Measurements from ENCODE around the gene HDAC9. TPM values are rescaled to one million over a fixed set of nuclear protein-coding genes. Genes with fewer than 3 reads are reported as not detected.

HDAC9 gene
- total RNA-seq, 1 experiment from 2014 or later, result 4.3 TPM

DNA sequence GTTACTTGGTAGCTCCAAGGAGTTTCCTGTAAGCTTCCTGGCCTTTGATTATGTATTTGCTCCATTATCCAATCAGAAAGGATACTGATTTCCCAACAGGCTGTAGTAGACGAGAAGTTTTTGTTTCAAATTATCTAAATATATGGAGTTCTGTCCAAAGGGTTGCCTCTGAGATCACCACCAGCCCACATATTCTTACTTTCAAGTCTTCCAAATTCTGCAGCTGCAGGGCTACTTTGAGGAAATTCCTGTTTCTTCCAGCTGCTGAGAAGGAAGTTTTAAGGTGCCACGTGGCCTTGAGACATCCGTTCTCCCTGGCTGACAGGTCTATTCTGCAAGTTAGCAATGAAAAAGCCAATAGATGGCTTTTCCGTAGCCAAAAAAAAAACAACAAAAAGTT is 335.9 kb downstream of the HDAC9 start:
- no peak overlapping the region for H3K4me3 ChIP-seq (replicated peaks in 1 of 2; ENCODE audit: low read depth in 1 of 2, low read length in 2 of 2)
- no peaks in the 10 kb centered on the region for H3K4me1 ChIP-seq (ENCODE audit: control insufficient read depth in 1 of 2, insufficient read depth in 2 of 2, low read length in 2 of 2)
- TF ChIP-seq, protein P1, sequence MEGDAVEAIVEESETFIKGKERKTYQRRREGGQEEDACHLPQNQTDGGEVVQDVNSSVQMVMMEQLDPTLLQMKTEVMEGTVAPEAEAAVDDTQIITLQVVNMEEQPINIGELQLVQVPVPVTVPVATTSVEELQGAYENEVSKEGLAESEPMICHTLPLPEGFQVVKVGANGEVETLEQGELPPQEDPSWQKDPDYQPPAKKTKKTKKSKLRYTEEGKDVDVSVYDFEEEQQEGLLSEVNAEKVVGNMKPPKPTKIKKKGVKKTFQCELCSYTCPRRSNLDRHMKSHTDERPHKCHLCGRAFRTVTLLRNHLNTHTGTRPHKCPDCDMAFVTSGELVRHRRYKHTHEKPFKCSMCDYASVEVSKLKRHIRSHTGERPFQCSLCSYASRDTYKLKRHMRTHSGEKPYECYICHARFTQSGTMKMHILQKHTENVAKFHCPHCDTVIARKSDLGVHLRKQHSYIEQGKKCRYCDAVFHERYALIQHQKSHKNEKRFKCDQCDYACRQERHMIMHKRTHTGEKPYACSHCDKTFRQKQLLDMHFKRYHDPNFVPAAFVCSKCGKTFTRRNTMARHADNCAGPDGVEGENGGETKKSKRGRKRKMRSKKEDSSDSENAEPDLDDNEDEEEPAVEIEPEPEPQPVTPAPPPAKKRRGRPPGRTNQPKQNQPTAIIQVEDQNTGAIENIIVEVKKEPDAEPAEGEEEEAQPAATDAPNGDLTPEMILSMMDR (IDR thresholded peaks at IDR 0.05 in 2 of 3, conservative IDR thresholded peaks at IDR 0.05 in 1 of 3; ENCODE audit: borderline replicate concordance in 1 of 3, insufficient read depth in 1 of 3, low read depth in 2 of 3, low read length in 2 of 3), result no peak
- TF ChIP-seq, protein P2, sequence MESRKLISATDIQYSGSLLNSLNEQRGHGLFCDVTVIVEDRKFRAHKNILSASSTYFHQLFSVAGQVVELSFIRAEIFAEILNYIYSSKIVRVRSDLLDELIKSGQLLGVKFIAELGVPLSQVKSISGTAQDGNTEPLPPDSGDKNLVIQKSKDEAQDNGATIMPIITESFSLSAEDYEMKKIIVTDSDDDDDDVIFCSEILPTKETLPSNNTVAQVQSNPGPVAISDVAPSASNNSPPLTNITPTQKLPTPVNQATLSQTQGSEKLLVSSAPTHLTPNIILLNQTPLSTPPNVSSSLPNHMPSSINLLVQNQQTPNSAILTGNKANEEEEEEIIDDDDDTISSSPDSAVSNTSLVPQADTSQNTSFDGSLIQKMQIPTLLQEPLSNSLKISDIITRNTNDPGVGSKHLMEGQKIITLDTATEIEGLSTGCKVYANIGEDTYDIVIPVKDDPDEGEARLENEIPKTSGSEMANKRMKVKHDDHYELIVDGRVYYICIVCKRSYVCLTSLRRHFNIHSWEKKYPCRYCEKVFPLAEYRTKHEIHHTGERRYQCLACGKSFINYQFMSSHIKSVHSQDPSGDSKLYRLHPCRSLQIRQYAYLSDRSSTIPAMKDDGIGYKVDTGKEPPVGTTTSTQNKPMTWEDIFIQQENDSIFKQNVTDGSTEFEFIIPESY (IDR thresholded peaks at IDR 0.05; ENCODE audit: extremely low read depth, insufficient replicate concordance, low read length), result no peak
- no peak for TF ChIP-seq CEBPB (IDR thresholded peaks at IDR 0.05; ENCODE audit: low read depth)
- TF ChIP-seq SIN3A (IDR thresholded peaks at IDR 0.05; ENCODE audit: low read depth), result no peak
- no peak for TF ChIP-seq TCF7L2 (IDR thresholded peaks at IDR 0.05; ENCODE audit: borderline replicate concordance, extremely low read depth, insufficient read depth, insufficient read length)
- TF ChIP-seq ELF1 (IDR thresholded peaks at IDR 0.05; ENCODE audit: borderline replicate concordance, low read depth), result no peak
- no peak for TF ChIP-seq JUND (IDR thresholded peaks at IDR 0.05)
- TF ChIP-seq SP1 (IDR thresholded peaks at IDR 0.05; ENCODE audit: low read depth), result no peak
- TF ChIP-seq CBX3 (IDR thresholded peaks at IDR 0.05; ENCODE audit: low read depth), result no peak
- no peak for TF ChIP-seq FOSL1 (IDR thresholded peaks at IDR 0.05; ENCODE audit: low read depth)
- TF ChIP-seq, protein P3, sequence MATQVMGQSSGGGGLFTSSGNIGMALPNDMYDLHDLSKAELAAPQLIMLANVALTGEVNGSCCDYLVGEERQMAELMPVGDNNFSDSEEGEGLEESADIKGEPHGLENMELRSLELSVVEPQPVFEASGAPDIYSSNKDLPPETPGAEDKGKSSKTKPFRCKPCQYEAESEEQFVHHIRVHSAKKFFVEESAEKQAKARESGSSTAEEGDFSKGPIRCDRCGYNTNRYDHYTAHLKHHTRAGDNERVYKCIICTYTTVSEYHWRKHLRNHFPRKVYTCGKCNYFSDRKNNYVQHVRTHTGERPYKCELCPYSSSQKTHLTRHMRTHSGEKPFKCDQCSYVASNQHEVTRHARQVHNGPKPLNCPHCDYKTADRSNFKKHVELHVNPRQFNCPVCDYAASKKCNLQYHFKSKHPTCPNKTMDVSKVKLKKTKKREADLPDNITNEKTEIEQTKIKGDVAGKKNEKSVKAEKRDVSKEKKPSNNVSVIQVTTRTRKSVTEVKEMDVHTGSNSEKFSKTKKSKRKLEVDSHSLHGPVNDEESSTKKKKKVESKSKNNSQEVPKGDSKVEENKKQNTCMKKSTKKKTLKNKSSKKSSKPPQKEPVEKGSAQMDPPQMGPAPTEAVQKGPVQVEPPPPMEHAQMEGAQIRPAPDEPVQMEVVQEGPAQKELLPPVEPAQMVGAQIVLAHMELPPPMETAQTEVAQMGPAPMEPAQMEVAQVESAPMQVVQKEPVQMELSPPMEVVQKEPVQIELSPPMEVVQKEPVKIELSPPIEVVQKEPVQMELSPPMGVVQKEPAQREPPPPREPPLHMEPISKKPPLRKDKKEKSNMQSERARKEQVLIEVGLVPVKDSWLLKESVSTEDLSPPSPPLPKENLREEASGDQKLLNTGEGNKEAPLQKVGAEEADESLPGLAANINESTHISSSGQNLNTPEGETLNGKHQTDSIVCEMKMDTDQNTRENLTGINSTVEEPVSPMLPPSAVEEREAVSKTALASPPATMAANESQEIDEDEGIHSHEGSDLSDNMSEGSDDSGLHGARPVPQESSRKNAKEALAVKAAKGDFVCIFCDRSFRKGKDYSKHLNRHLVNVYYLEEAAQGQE (IDR thresholded peaks at IDR 0.05; ENCODE audit: low read depth), result no peak
- no peak for TF ChIP-seq EZH2 (IDR thresholded peaks at IDR 0.05)
- no peak for TF ChIP-seq EGR1 (IDR thresholded peaks at IDR 0.05; ENCODE audit: low read depth)
- TF ChIP-seq RAD21 (IDR thresholded peaks at IDR 0.05; ENCODE audit: low read depth), result no peak
- TF ChIP-seq POLR2AphosphoS5 (IDR thresholded peaks at IDR 0.05; ENCODE audit: low read depth, low read length), result no peak
- no peak for TF ChIP-seq SRF (IDR thresholded peaks at IDR 0.05; ENCODE audit: low read depth)
- no peak for TF ChIP-seq POLR2A (IDR thresholded peaks at IDR 0.05; ENCODE audit: borderline replicate concordance, extremely low read depth, insufficient read depth, insufficient read length)
- H3K9me3 ChIP-seq (ENCODE audit: control insufficient read depth in 1 of 2, insufficient read depth in 1 of 2, low read depth in 1 of 2, low read length in 2 of 2), result no peaks in the 10 kb centered on the region
- no peaks in the 10 kb centered on the region for H3K36me3 ChIP-seq (ENCODE audit: control insufficient read depth in 1 of 2, insufficient read depth in 2 of 2, low read length in 2 of 2)
- RAD21 ChIA-PET (ENCODE audit: low non-redundant PET in 1 of 2, low total read pairs in 2 of 2, uncharacterized antibody in 2 of 2, unreplicated experiment in 2 of 2), result no interaction called here
- H3K9me2 ChIP-seq (ENCODE audit: insufficient read depth), result no peaks in the 10 kb centered on the region; the same call in 1 of the 2 replicates
- intact Hi-C loops (cut with micrococcal nuclease), result no loop called here
- H3K27me3 ChIP-seq (ENCODE audit: insufficient read depth, low read length), result no peaks in the 10 kb centered on the region
- no peaks in the 10 kb centered on the region for H3K79me2 ChIP-seq (ENCODE audit: insufficient read depth, low read length)
- H2AFZ ChIP-seq (ENCODE audit: low read depth, low read length, poor library complexity, severe bottlenecking), result no peak overlapping the region
- CTCF ChIA-PET, result no interaction called here
- ATAC-seq (no peak), DNase-seq (ENCODE audit: low read depth, low spot score) (no peak)
- no peak overlapping the region for H3K4me2 ChIP-seq (ENCODE audit: low read length)
- no peak overlapping the region for H3K9ac ChIP-seq (ENCODE audit: low read length)
- POLR2A ChIA-PET, result no interaction called here
- H4K20me1 ChIP-seq (ENCODE audit: insufficient read depth), result no peaks in the 10 kb centered on the region
- no TSS peak for BruUV-seq (replicated peaks)
- no peak overlapping the region for H3K27ac ChIP-seq (ENCODE audit: low read depth, low read length)
